Stimulated activated CD8-positive, alpha-beta memory T cell treated with anti-CD3 and anti-CD28 coated beads, Interleukin-7, amount 100 ng/mL, for 1 hour (primary cell): ENCODE measurements around the gene TBC1D24.

ENCODE experiments used
- DNase-seq, 2 donors: peaks; one replicate each; pipeline ENCODE4 v3.0.0-alpha.2; 2020; ENCODE audit warnings: low read depth in 2 of 2

The TBC1D24 gene

GRCh38 chr16:2482708-2483534, 8.0 kb downstream of the TBC1D24 start:
- DNase-seq, result no peak

GRCh38 chr16:2483939-2484897, 9.3 kb downstream of the TBC1D24 start:
- DNase-seq, result no peak

- DNase-seq, result no peak
These were observed 10.1 kb downstream of the TBC1D24 start for GRCh38 chr16:2484898-2485508.

DNA sequence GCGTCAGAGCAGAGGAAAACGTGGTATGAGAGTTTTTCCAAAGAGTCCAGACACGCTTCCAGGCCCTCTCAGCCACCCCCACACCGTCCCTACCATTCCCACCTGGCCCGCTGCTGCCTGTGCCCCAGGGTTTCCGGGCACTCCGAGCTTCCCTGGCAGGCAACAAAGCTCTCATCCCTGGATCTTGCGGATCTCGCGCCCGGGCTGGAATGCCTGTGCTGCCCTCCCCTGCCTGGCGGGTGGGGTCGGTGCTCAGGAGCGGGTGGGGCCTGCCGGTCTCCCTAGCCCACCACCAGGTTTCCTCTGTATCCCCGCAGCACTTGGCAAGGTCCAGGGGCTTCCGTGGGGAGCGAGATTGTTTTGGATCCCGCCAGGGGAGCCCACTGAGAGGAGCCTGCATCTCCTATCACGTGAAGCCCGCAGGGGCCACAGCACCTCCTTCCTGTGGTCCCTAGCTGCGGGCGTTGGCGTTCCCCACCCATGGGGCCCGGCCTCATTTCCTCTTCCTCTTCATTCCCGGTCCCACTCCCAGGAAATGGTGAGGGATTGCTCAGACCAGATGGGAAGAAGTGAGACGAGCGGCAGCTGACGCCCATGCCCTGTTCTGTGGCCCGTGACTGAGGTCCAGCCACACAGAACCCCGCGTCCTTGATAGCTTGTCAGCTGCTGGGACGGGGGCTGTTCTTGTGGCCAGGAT, 11.0 kb downstream of the TBC1D24 start:
- no peak for DNase-seq

GRCh38 chr16:2486645-2487516, 12.0 kb downstream of the TBC1D24 start:
- peak; percentile 48 to 61 for DNase-seq

- no peak for DNase-seq
These were observed 12.6 kb downstream of the TBC1D24 start for GRCh38 chr16:2487517-2487842.

- DNase-seq, result no peak
These were observed 13.1 kb downstream of the TBC1D24 start for GRCh38 chr16:2487903-2488531.

DNA sequence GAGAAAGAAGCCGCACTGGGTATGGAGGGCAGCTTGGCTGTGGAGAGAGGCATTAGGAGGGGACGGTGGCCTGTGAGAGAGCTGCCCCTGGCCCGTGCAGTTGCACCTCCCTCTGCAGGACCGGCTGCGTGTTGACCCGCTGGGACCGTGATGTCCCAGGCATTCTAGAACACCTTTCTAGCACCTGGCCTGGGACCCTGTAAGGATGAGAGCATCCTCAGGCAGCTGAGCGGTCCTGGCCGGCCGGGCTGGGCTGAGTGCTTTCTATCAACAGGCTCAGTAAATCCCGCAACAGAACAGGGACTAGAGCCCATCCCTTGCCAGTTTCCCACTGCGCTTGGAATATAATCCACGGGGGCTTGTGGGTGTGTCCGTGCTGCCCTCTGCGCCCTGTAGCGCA, 14.7 kb downstream of the TBC1D24 start:
- no peak for DNase-seq

DNA sequence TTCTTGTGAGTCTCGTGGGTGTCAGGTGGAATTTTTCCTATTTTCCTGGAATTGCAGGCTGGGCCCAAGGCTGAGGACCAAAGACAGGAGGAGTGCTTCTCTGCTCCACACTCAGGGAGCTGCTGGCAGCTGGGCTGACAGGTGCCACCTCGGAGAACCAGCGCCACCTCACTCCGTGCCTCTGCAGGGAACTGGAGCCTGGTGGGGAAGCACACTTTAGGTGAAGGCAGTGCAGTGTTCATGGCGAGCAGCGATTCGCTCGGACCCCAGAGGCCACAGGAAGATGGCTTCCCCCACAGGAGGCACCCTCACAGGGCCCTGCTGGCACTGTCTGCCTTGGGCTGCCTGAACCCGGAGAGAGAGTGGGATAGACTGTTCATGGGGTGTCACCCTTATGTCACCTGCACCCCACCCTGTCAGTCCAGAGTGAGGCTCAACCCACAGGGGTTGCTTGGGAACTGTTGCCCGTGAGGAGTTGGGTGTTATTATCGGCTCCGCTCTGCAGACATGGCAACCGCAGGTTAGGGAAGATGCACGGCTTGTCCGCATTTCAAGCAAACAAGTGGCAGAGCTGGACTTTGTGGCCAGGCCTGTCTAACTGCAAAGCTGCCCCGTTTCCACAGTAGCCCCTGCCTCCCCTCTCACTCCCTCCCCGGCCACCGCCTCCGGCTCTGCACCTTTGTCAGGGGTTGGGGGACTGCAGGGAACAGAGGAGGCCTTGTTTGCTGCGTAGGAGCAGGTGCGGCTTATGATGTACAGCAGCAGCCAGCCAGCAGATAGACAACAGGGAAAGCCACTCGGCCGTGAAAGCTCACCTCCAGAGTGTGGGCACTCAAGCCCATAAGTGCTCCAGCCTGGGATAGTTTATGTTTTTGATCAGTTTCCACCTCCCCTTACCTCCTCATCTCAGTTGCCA, 15.5 kb downstream of the TBC1D24 start:
- DNase-seq, result no peak

- no peak for DNase-seq
These were observed 17.4 kb downstream of the TBC1D24 start for GRCh38 chr16:2492292-2492691.

- no peak for DNase-seq
These were observed 18.7 kb downstream of the TBC1D24 start for GRCh38 chr16:2493605-2494004.

DNA sequence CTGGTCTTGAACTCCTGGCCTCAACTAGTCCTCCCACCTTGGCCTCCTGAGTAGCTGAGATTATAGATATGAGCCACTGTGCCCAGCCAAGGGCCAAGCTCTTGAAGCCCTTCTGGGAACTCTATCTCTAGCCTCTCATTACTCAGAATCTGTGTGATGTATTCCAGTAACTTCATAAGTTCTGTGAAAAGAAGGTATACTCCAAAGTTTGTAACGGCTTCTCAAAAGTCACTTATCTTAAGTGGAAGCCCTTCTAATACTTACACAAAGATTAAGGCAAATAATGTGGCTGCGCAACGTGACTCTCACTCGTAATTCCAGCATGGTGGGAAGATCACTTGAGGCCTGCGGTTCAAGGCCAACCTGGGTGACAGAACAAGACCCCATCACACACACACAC, 19.7 kb downstream of the TBC1D24 start:
- DNase-seq, result no peak

DNA sequence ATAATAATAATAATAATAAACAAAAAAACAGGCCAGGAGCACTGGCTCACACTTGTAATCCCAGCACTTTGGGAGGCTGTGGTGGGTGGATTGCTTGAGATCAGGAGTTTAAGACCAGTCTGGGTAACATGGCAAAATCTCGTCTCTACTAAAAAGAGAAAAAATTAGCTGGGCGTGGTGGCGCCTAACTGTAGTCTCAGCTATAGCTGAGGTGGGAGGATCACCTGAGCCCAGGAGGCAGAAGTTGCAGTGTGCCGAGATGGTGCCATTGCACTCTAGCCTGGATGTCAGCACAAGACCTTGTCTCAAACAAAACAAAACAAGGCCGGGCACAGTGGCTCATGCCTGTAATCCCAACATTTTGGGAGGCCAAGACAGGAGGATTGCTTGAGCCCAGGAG, 20.1 kb downstream of the TBC1D24 start:
- DNase-seq, result no peak

DNA sequence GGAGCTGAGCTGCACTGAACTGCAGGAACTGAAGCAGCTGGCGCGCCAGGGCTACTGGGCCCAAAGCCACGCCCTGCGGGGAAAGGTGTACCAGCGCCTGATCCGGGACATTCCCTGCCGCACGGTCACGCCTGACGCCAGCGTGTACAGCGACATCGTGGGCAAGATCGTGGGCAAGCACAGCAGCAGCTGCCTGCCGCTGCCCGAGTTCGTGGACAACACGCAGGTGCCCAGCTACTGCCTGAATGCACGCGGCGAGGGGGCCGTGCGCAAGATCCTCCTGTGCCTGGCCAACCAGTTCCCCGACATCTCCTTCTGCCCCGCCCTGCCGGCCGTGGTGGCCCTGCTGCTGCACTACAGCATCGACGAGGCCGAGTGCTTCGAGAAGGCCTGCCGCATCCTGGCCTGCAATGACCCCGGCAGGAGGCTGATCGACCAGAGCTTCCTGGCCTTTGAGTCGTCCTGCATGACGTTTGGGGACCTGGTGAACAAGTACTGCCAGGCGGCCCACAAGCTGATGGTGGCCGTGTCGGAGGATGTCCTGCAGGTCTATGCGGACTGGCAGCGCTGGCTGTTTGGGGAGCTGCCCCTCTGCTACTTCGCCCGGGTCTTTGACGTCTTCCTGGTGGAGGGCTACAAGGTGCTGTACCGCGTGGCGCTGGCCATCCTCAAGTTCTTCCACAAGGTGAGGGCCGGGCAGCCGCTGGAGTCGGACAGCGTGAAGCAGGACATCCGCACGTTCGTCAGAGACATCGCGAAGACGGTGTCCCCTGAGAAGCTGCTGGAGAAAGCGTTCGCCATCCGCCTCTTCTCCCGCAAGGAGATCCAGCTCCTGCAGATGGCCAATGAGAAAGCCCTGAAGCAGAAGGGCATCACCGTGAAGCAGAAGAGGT, 21.5 kb downstream of the TBC1D24 start:
- DNase-seq, result no peak

- no peak for DNase-seq
These were observed 22.2 kb downstream of the TBC1D24 start for GRCh38 chr16:2497116-2497630.

- DNase-seq, result no peak
These were observed 23.0 kb downstream of the TBC1D24 start for GRCh38 chr16:2497695-2498484.
